ENCODE measurements around the gene KCTD21.

KCTD21 gene

GRCh38 chr11:78217650-78218541 lies 29.5 kb upstream of the KCTD21 start:
- peaks cover 22% of the 10 kb centered on the region for H3K36me3 ChIP-seq (ENCODE audit: control insufficient read depth, insufficient read depth, low read length)
- no peaks in the 10 kb centered on the region for H3K9me3 ChIP-seq (ENCODE audit: control insufficient read depth, insufficient read depth, low read length)
- H3K27me3 ChIP-seq (ENCODE audit: control insufficient read depth, insufficient read depth, low read length): no peaks in the 10 kb centered on the region
- no peak overlapping the region for H3K4me3 ChIP-seq (ENCODE audit: low read depth, low read length)
- no peak overlapping the region for H3K27ac ChIP-seq (ENCODE audit: low read depth, low read length)
- no peak overlapping the region for H3K9ac ChIP-seq (ENCODE audit: low read depth, low read length)
- H3K4me1 ChIP-seq (ENCODE audit: control insufficient read depth, insufficient read depth, low read length): no peaks in the 10 kb centered on the region

GRCh38 chr11:78216571-78217287 lies 28.3 kb upstream of the KCTD21 start:
- H3K27me3 ChIP-seq (ENCODE audit: control insufficient read depth, insufficient read depth, low read length): no peaks in the 10 kb centered on the region
- no peak overlapping the region for H3K4me3 ChIP-seq (ENCODE audit: low read depth, low read length)
- no peaks in the 10 kb centered on the region for H3K9me3 ChIP-seq (ENCODE audit: control insufficient read depth, insufficient read depth, low read length)
- H3K9ac ChIP-seq (ENCODE audit: low read depth, low read length): no peak overlapping the region
- no peak overlapping the region for H3K27ac ChIP-seq (ENCODE audit: low read depth, low read length)
- H3K36me3 ChIP-seq (ENCODE audit: control insufficient read depth, insufficient read depth, low read length): peaks cover 18% of the 10 kb centered on the region
- no peaks in the 10 kb centered on the region for H3K4me1 ChIP-seq (ENCODE audit: control insufficient read depth, insufficient read depth, low read length)

GRCh38 chr11:78216021-78216420 lies 27.6 kb upstream of the KCTD21 start:
- Histone ChIP-seq H3K4me1 (ENCODE audit: control insufficient read depth, insufficient read depth, low read length) (no peaks in the 10 kb centered on the region), H3K9me3 (ENCODE audit: control insufficient read depth, insufficient read depth, low read length) (no peaks in the 10 kb centered on the region), H3K27ac (ENCODE audit: low read depth, low read length) (no peak overlapping the region), H3K9ac (ENCODE audit: low read depth, low read length) (no peak overlapping the region), H3K27me3 (ENCODE audit: control insufficient read depth, insufficient read depth, low read length) (no peaks in the 10 kb centered on the region), H3K4me3 (ENCODE audit: low read depth, low read length) (no peak overlapping the region), H3K36me3 (ENCODE audit: control insufficient read depth, insufficient read depth, low read length) (peaks cover 11% of the 10 kb centered on the region)

- Histone ChIP-seq H3K27ac (ENCODE audit: low read depth, low read length) (no peak overlapping the region), H3K9ac (ENCODE audit: low read depth, low read length) (no peak overlapping the region), H3K9me3 (ENCODE audit: control insufficient read depth, insufficient read depth, low read length) (no peaks in the 10 kb centered on the region), H3K36me3 (ENCODE audit: control insufficient read depth, insufficient read depth, low read length) (peaks cover 18% of the 10 kb centered on the region), H3K4me3 (ENCODE audit: low read depth, low read length) (no peak overlapping the region), H3K4me1 (ENCODE audit: control insufficient read depth, insufficient read depth, low read length) (no peaks in the 10 kb centered on the region), H3K27me3 (ENCODE audit: control insufficient read depth, insufficient read depth, low read length) (no peaks in the 10 kb centered on the region)
Measured at GRCh38 chr11:78214331-78215194, 26.1 kb upstream of the KCTD21 start.

- Histone ChIP-seq H3K27ac (ENCODE audit: low read depth, low read length) (no peak overlapping the region), H3K4me3 (ENCODE audit: low read depth, low read length) (no peak overlapping the region), H3K36me3 (ENCODE audit: control insufficient read depth, insufficient read depth, low read length) (peaks cover 18% of the 10 kb centered on the region), H3K9me3 (ENCODE audit: control insufficient read depth, insufficient read depth, low read length) (no peaks in the 10 kb centered on the region), H3K9ac (ENCODE audit: low read depth, low read length) (no peak overlapping the region), H3K27me3 (ENCODE audit: control insufficient read depth, insufficient read depth, low read length) (no peaks in the 10 kb centered on the region), H3K4me1 (ENCODE audit: control insufficient read depth, insufficient read depth, low read length) (no peaks in the 10 kb centered on the region)
Measured at GRCh38 chr11:78213526-78214330, 25.3 kb upstream of the KCTD21 start.

- Histone ChIP-seq H3K27me3 (ENCODE audit: control insufficient read depth, insufficient read depth, low read length) (no peaks in the 10 kb centered on the region), H3K4me1 (ENCODE audit: control insufficient read depth, insufficient read depth, low read length) (no peaks in the 10 kb centered on the region), H3K36me3 (ENCODE audit: control insufficient read depth, insufficient read depth, low read length) (peaks cover 18% of the 10 kb centered on the region), H3K27ac (ENCODE audit: low read depth, low read length) (no peak overlapping the region), H3K4me3 (ENCODE audit: low read depth, low read length) (no peak overlapping the region), H3K9me3 (ENCODE audit: control insufficient read depth, insufficient read depth, low read length) (no peaks in the 10 kb centered on the region), H3K9ac (ENCODE audit: low read depth, low read length) (no peak overlapping the region)
Measured at GRCh38 chr11:78212586-78213371, 24.4 kb upstream of the KCTD21 start.

GRCh38 chr11:78211565-78211964 lies 23.1 kb upstream of the KCTD21 start:
- no peak overlapping the region for H3K9ac ChIP-seq (ENCODE audit: low read depth, low read length)
- no peak overlapping the region for H3K27ac ChIP-seq (ENCODE audit: low read depth, low read length)

GRCh38 chr11:78210000-78210608 lies 21.7 kb upstream of the KCTD21 start:
- no peaks in the 10 kb centered on the region for H3K27me3 ChIP-seq (ENCODE audit: control insufficient read depth, insufficient read depth, low read length)
- H3K9ac ChIP-seq (ENCODE audit: low read depth, low read length): no peak overlapping the region
- H3K4me1 ChIP-seq (ENCODE audit: control insufficient read depth, insufficient read depth, low read length): no peaks in the 10 kb centered on the region
- no peak overlapping the region for H3K4me3 ChIP-seq (ENCODE audit: low read depth, low read length)
- H3K36me3 ChIP-seq (ENCODE audit: control insufficient read depth, insufficient read depth, low read length): peaks cover 17% of the 10 kb centered on the region
- no peaks in the 10 kb centered on the region for H3K9me3 ChIP-seq (ENCODE audit: control insufficient read depth, insufficient read depth, low read length)
- no peak overlapping the region for H3K27ac ChIP-seq (ENCODE audit: low read depth, low read length)

More at GRCh38 chr11:78211565-78211964, 23.1 kb upstream of the KCTD21 start:
- Histone ChIP-seq H3K36me3 (ENCODE audit: control insufficient read depth, insufficient read depth, low read length) (peaks cover 18% of the 10 kb centered on the region), H3K4me1 (ENCODE audit: control insufficient read depth, insufficient read depth, low read length) (no peaks in the 10 kb centered on the region), H3K9me3 (ENCODE audit: control insufficient read depth, insufficient read depth, low read length) (no peaks in the 10 kb centered on the region), H3K4me3 (ENCODE audit: low read depth, low read length) (no peak overlapping the region), H3K27me3 (ENCODE audit: control insufficient read depth, insufficient read depth, low read length) (no peaks in the 10 kb centered on the region)

- no peak overlapping the region for H3K4me3 ChIP-seq (ENCODE audit: low read depth, low read length)
- H3K9me3 ChIP-seq (ENCODE audit: control insufficient read depth, insufficient read depth, low read length): no peaks in the 10 kb centered on the region
- H3K36me3 ChIP-seq (ENCODE audit: control insufficient read depth, insufficient read depth, low read length): peaks cover 10% of the 10 kb centered on the region
- H3K9ac ChIP-seq (ENCODE audit: low read depth, low read length): no peak overlapping the region
- no peaks in the 10 kb centered on the region for H3K27me3 ChIP-seq (ENCODE audit: control insufficient read depth, insufficient read depth, low read length)
- H3K27ac ChIP-seq (ENCODE audit: low read depth, low read length): no peak overlapping the region
- no peaks in the 10 kb centered on the region for H3K4me1 ChIP-seq (ENCODE audit: control insufficient read depth, insufficient read depth, low read length)
Measured at GRCh38 chr11:78209478-78209877, 21.1 kb upstream of the KCTD21 start.
